PC-3 (cell line): Measurements from ENCODE around the gene HOXD1. TPM values are rescaled to one million over a fixed set of nuclear protein-coding genes. Genes with fewer than 3 reads are reported as not detected.

Source experiments
- ATAC-seq: fragments of 200-7000 bp; cut with Tn5 transposase; 2 replicates; pipeline ENCODE4 v1.9.1; 2020; ENCODE audit warnings: mild to moderate bottlenecking, moderate library complexity
- BruUV-seq: library from RNA; stranded (reverse); fragments of 400-500 nt; replicated peaks from 2 replicates; lab custom pipeline; 2021; lab: Mats Ljungman, UMichigan
- CTCF ChIA-PET: fragments of 300-600 bp; sonication (Branson Sonifier 250); formaldehyde crosslinking; loops from one replicate; lab custom pipeline; 2022; ENCODE audit warnings: antibody characterized with exemption; lab: Charles Lee
- POLR2A ChIA-PET: fragments of 300-600 bp; sonication (Branson Sonifier 250); formaldehyde crosslinking; loops from one replicate; lab custom pipeline; 2022; ENCODE audit warnings: antibody characterized with exemption; ENCODE audit not compliant: unreplicated experiment; lab: Charles Lee
- DNase-seq: peaks from one replicate; pipeline ENCODE4 v3.0.0-alpha.2; 2015
- H2AFZ ChIP-seq: fragments of 300-600 bp; sonication (generic); 2 replicates; pipeline ENCODE4 v1.6.0; 2016; ENCODE audit warnings: antibody characterized with exemption, low read length
- H3F3A ChIP-seq: fragments of 300-600 bp; sonication (generic); one replicate; pipeline ENCODE4 v1.6.0; 2017; ENCODE audit warnings: antibody characterized with exemption, low read length, control low read depth, mild to moderate bottlenecking; ENCODE audit not compliant: unreplicated experiment
- H3K27ac ChIP-seq: fragments of 300-600 bp; sonication (generic); 2 replicates; pipeline ENCODE4 v1.5.1; 2016; ENCODE audit warnings: mild to moderate bottlenecking, low read length
- H3K27me3 ChIP-seq: fragments of 300-600 bp; sonication (generic); 2 replicates; pipeline ENCODE4 v1.6.1; 2016; ENCODE audit warnings: low read length, mixed read lengths
- H3K36me3 ChIP-seq: fragments of 300-600 bp; sonication (generic); 2 replicates; pipeline ENCODE4 v1.6.1; 2016; ENCODE audit warnings: low read depth, mixed run types, low read length, mixed read lengths
- H3K4me1 ChIP-seq: fragments of 300-600 bp; sonication (generic); 2 replicates; pipeline ENCODE4 v1.5.1; 2016; ENCODE audit warnings: low read length; ENCODE audit not compliant: insufficient read depth
- H3K4me2 ChIP-seq: fragments of 300-600 bp; sonication (generic); 2 replicates; pipeline ENCODE4 v1.6.0; 2016; ENCODE audit warnings: low read length
- H3K4me3 ChIP-seq: fragments of 300-600 bp; sonication (generic); 2 replicates; pipeline ENCODE4 v1.5.1; 2016; ENCODE audit warnings: mild to moderate bottlenecking, low read length, mixed read lengths
- H3K79me2 ChIP-seq: fragments of 300-600 bp; sonication (generic); 2 replicates; pipeline ENCODE4 v1.6.1; 2017; ENCODE audit warnings: low read length, mixed read lengths
- H3K9ac ChIP-seq: fragments of 300-600 bp; sonication (generic); 2 replicates; pipeline ENCODE4 v1.6.0; 2016; ENCODE audit warnings: mild to moderate bottlenecking, low read length
- H3K9me2 ChIP-seq: fragments of 300-600 bp; sonication (generic); replicated peaks from 2 replicates; pipeline ENCODE4 v1.6.1; 2016; ENCODE audit warnings: mixed run types, low read length, mixed read lengths
- H3K9me3 ChIP-seq: fragments of 300-600 bp; sonication (generic); 2 replicates; pipeline ENCODE4 v1.6.1; 2016; ENCODE audit warnings: low read length, mixed read lengths
- H4K20me1 ChIP-seq: fragments of 300-600 bp; sonication (generic); 2 replicates; pipeline ENCODE4 v1.6.1; 2016; ENCODE audit warnings: low read length, mixed read lengths
- EZH2 ChIP-seq: fragments of 300-600 bp; sonication (generic); IDR thresholded peaks from one replicate; pipeline ENCODE4 v1.6.1; 2017; ENCODE audit warnings: antibody characterized with exemption, mild to moderate bottlenecking, low read length; ENCODE audit not compliant: unreplicated experiment
- EZH2phosphoT487 ChIP-seq: fragments of 300-600 bp; sonication (generic); IDR thresholded peaks from 2 replicates; pipeline ENCODE4 v1.6.1; 2018; ENCODE audit warnings: mild to moderate bottlenecking, antibody characterized with exemption, low read length, borderline replicate concordance
- intact Hi-C: fragments of 100-400 bp; cut with micrococcal nuclease; formaldehyde crosslinking; loops from 2 replicates; pipeline ENCODE4 v1.9.0; 2023
- total RNA-seq: library from RNA; depleted of rRNA; stranded (reverse); fragments of >200 nt; gene quantifications from 2 replicates; pipeline ENCODE4 v1.2.3, GENCODE V29; 2014
- TF ChIP-seq, protein P1 (sequence below): fragments of 300-600 bp; sonication (generic); conservative IDR thresholded peaks from 2 replicates; pipeline ENCODE4 v1.5.1; 2017; ENCODE audit warnings: antibody characterized with exemption, low read depth, mild to moderate bottlenecking, low read length

HOXD1 gene
- total RNA-seq, 1 experiment from 2014 or later = not detected

- no TSS peak for BruUV-seq
- no peaks in the 10 kb centered on the region for H3K27me3 ChIP-seq
- no peaks in the 10 kb centered on the region for H4K20me1 ChIP-seq
- no peaks in the 10 kb centered on the region for H3K4me1 ChIP-seq
- no peak for ATAC-seq
- H3K4me3 ChIP-seq = no peak overlapping the region
- H3K79me2 ChIP-seq = no peaks in the 10 kb centered on the region
- H3K9me2 ChIP-seq = no peaks in the 10 kb centered on the region
- no peak overlapping the region for H2AFZ ChIP-seq
- H3K4me2 ChIP-seq = no peak overlapping the region
- H3K9me3 ChIP-seq = no peaks in the 10 kb centered on the region
- POLR2A ChIA-PET = interaction anchor here (0.6 kb wide), 1 partner anchor 434 kb away, joined by 3 read pairs; no protein-coding TSS in a partner anchor
- TF ChIP-seq EZH2 (no peak), EZH2phosphoT487 (no peak)
- TF ChIP-seq, protein P1, sequence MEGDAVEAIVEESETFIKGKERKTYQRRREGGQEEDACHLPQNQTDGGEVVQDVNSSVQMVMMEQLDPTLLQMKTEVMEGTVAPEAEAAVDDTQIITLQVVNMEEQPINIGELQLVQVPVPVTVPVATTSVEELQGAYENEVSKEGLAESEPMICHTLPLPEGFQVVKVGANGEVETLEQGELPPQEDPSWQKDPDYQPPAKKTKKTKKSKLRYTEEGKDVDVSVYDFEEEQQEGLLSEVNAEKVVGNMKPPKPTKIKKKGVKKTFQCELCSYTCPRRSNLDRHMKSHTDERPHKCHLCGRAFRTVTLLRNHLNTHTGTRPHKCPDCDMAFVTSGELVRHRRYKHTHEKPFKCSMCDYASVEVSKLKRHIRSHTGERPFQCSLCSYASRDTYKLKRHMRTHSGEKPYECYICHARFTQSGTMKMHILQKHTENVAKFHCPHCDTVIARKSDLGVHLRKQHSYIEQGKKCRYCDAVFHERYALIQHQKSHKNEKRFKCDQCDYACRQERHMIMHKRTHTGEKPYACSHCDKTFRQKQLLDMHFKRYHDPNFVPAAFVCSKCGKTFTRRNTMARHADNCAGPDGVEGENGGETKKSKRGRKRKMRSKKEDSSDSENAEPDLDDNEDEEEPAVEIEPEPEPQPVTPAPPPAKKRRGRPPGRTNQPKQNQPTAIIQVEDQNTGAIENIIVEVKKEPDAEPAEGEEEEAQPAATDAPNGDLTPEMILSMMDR = no peak
- DNase-seq = no peak
- intact Hi-C loops = no loop called here
- CTCF ChIA-PET = no interaction called here
- no peaks in the 10 kb centered on the region for H3K36me3 ChIP-seq
- H3F3A ChIP-seq = no peaks in the 10 kb centered on the region
- H3K27ac ChIP-seq = no peak overlapping the region
- no peak overlapping the region for H3K9ac ChIP-seq
Measured at GRCh38 chr2:176148751-176149421, 39.6 kb upstream of the HOXD1 start.

DNA sequence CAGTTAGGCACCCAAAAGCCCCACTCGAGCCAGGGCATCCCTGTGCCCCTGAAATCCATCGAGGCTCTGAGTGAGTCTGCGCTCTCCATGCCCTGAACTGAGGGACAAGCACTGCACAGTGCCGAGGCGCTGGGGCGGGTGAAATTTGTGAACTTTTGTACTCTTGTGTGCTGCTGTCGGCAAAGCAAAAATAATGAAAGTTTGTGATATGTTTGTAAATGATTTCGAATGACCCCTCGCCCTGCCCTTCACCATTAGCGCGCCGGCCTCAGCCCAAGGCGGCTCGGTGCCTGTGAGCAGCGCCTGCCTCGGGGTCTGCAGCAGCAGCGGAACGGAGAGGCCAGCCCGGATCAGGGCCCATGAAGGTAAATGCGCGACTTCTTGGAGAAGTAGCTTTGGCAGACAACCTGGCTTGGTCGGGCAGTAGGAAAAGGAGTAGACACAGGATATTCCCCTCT, 39.0 kb upstream of the HOXD1 start:
- Histone ChIP-seq H4K20me1 (no peaks in the 10 kb centered on the region), H3F3A (no peaks in the 10 kb centered on the region), H3K4me2 (no peak overlapping the region), H3K27me3 (no peaks in the 10 kb centered on the region), H3K9ac (no peak overlapping the region), H3K27ac (no peak overlapping the region), H3K79me2 (no peaks in the 10 kb centered on the region), H2AFZ (no peak overlapping the region), H3K4me3 (no peak overlapping the region), H3K4me1 (no peaks in the 10 kb centered on the region), H3K9me3 (no peaks in the 10 kb centered on the region), H3K9me2 (no peaks in the 10 kb centered on the region), H3K36me3 (no peaks in the 10 kb centered on the region)
- DNase-seq (no peak), ATAC-seq (no peak)
- CTCF ChIA-PET = no interaction called here
- TF ChIP-seq EZH2phosphoT487 (no peak), EZH2 (no peak)
- TF ChIP-seq, protein P1 = no peak
- POLR2A ChIA-PET = no interaction called here
- no TSS peak for BruUV-seq
- intact Hi-C loops = no loop called here

DNA sequence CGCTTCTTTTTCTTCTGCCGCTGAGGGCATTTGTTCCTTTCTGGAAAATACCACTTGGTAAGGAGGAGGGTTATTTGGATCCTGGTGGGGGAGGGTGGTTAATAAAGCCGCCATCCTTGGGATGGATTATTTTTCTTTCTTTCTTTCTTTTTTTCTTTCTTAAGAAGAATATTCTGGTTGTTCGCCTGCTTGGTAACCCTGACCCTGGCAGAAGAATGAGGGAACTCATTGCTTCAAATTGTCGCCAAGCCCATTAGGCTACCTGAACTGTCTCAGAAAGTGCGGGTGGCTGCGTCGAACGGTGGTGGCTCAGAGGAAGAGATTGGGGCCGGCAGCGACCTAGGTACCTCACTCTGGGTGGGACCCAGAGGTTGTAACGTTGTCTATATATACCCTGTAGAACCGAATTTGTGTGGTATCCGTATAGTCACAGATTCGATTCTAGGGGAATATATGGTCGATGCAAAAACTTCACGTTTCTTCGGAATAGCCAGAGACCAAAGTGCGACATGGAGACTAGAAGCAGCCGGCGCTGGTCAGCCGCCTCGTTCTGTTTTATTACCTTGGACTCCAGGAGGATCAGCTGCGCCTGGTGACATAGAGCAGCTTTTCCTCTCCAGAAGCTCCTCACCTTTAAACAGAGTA, 38.4 kb upstream of the HOXD1 start:
- intact Hi-C loops = no loop called here
- POLR2A ChIA-PET = no interaction called here

More for the DNA sequence above, 38.4 kb upstream of the HOXD1 start:
- Histone ChIP-seq H3K4me3 (no peak overlapping the region), H3F3A (no peaks in the 10 kb centered on the region), H4K20me1 (no peaks in the 10 kb centered on the region), H3K79me2 (no peaks in the 10 kb centered on the region), H3K27me3 (no peaks in the 10 kb centered on the region), H3K9me3 (no peaks in the 10 kb centered on the region), H3K36me3 (no peaks in the 10 kb centered on the region), H3K9ac (no peak overlapping the region), H3K9me2 (no peaks in the 10 kb centered on the region), H3K4me1 (no peaks in the 10 kb centered on the region), H3K4me2 (no peak overlapping the region), H2AFZ (no peak overlapping the region), H3K27ac (no peak overlapping the region)
- TF ChIP-seq, protein P1 = no peak
- TF ChIP-seq EZH2phosphoT487 (no peak), EZH2 (no peak)
- no TSS peak for BruUV-seq
- CTCF ChIA-PET = no interaction called here
- DNase-seq = no peak
- no peak for ATAC-seq
